CD4-positive, alpha-beta T cell treated with Interleukin-21 for 1 hour (primary cell): ENCODE measurements around the gene ATP10A.

Experiments used
- DNase-seq: peaks from one replicate; pipeline ENCODE4 v3.0.0-alpha.2; 2020

The ATP10A gene

GRCh38 chr15:25695875-25696760 is 167.0 kb downstream of the ATP10A start:
- no peak for DNase-seq

GRCh38 chr15:25694823-25695312 is 168.3 kb downstream of the ATP10A start:
- DNase-seq = no peak

- DNase-seq = no peak
Measured at GRCh38 chr15:25694239-25694584, 168.9 kb downstream of the ATP10A start.

- peak; percentile 13 for DNase-seq
Measured at GRCh38 chr15:25693321-25694238, 169.5 kb downstream of the ATP10A start.

GRCh38 chr15:25691544-25692430 is 171.3 kb downstream of the ATP10A start:
- no peak for DNase-seq

GRCh38 chr15:25690673-25691543 is 172.2 kb downstream of the ATP10A start:
- no peak for DNase-seq

GRCh38 chr15:25689592-25689991 is 173.5 kb downstream of the ATP10A start:
- DNase-seq = no peak

- DNase-seq = no peak
Measured at GRCh38 chr15:25688166-25688565, 175.0 kb downstream of the ATP10A start.

GRCh38 chr15:25687689-25688088 is 175.4 kb downstream of the ATP10A start:
- DNase-seq = no peak

- no peak for DNase-seq
Measured at GRCh38 chr15:25687276-25687675, 175.9 kb downstream of the ATP10A start.

GRCh38 chr15:25686780-25687179 is 176.3 kb downstream of the ATP10A start:
- no peak for DNase-seq

GRCh38 chr15:25684521-25685431 is 178.4 kb downstream of the ATP10A start:
- DNase-seq = no peak

- no peak for DNase-seq
Measured at GRCh38 chr15:25683911-25684310, 179.2 kb downstream of the ATP10A start.

- DNase-seq = no peak
Measured at GRCh38 chr15:25683415-25683814, 179.7 kb downstream of the ATP10A start.

- DNase-seq = no peak
Measured at GRCh38 chr15:25682340-25682739, 180.8 kb downstream of the ATP10A start.

GRCh38 chr15:25680686-25681025 is 182.5 kb downstream of the ATP10A start:
- DNase-seq = no peak

- no peak for DNase-seq
Measured at GRCh38 chr15:25679964-25680685, 183.0 kb downstream of the ATP10A start.

GRCh38 chr15:25679492-25679891 is 183.6 kb downstream of the ATP10A start:
- no peak for DNase-seq

GRCh38 chr15:25678500-25678855 is 184.6 kb downstream of the ATP10A start:
- no peak for DNase-seq
